ENCODE measurements around the gene CLHC1.
"Not testable (repeated sequence)": the region's sequence is repeated elsewhere in the genome, so short reads cannot be mapped to it uniquely, and the experiment has no call there.

DNA sequence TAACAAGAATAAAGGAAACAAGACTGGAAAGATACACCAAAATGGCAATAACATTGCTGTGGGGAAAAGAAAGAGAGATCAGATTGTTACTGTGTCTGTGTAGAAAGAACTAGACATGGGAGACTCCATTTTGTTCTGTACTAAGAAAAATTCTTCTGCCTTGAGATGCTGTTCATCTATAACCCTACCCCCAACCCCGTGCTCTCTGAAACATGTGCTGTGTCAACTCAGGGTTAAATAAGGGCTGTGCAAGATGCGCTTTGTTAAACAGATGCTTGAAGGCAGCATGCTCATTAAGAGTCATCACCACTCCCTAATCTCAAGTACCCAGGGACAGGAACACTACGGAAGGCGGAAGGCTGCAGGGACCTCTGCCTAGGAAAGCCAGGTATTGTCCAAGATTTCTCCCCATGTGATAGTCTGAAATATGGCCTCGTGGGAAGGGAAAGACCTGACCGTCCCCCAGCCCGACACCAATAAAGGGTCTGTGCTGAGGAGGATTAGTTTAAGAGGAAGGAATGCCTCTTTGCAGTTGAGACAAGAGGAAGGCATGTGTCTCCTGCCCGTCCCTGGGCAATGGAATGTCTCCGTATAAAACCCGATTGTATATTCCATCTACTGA is 47.2 kb upstream of the CLHC1 start:
- TF ChIP-seq, protein P1, sequence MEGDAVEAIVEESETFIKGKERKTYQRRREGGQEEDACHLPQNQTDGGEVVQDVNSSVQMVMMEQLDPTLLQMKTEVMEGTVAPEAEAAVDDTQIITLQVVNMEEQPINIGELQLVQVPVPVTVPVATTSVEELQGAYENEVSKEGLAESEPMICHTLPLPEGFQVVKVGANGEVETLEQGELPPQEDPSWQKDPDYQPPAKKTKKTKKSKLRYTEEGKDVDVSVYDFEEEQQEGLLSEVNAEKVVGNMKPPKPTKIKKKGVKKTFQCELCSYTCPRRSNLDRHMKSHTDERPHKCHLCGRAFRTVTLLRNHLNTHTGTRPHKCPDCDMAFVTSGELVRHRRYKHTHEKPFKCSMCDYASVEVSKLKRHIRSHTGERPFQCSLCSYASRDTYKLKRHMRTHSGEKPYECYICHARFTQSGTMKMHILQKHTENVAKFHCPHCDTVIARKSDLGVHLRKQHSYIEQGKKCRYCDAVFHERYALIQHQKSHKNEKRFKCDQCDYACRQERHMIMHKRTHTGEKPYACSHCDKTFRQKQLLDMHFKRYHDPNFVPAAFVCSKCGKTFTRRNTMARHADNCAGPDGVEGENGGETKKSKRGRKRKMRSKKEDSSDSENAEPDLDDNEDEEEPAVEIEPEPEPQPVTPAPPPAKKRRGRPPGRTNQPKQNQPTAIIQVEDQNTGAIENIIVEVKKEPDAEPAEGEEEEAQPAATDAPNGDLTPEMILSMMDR (IDR thresholded peaks at IDR 0.05; ENCODE audit: poor library complexity): not testable (repeated sequence)
- not testable (repeated sequence) for TF ChIP-seq EZH2 (IDR thresholded peaks at IDR 0.05; ENCODE audit: borderline replicate concordance)
